Measurements from ENCODE around the gene CCDC28B.

- no peak for TF ChIP-seq POLR2A (IDR thresholded peaks at IDR 0.05)
- no peak for TF ChIP-seq CTCF (IDR thresholded peaks at IDR 0.05)
- no peak for TF ChIP-seq EP300 (IDR thresholded peaks at IDR 0.05)
Measured at GRCh38 chr1:32239790-32240139, 39.4 kb downstream of the CCDC28B start.
